Type B pancreatic cell (in vitro differentiated cells): ENCODE results near the gene CC2D2B. TPM values are rescaled to one million over a fixed set of nuclear protein-coding genes. Genes with fewer than 3 reads are reported as not detected.

Experiments
- DNase-seq: peaks from one replicate; pipeline ENCODE4 v3.0.0; 2021; ENCODE audit warnings: mixed read lengths; ENCODE audit not compliant: unreplicated experiment; ENCODE audit errors: extremely low spot score
- H3K27ac Mint-ChIP-seq: 2 replicates; pipeline ENCODE4 v1.8.0; 2021; ENCODE audit warnings: mild to moderate bottlenecking, mixed read lengths
- H3K27me3 Mint-ChIP-seq: 2 replicates; pipeline ENCODE4 v1.8.0; 2021; ENCODE audit warnings: mixed read lengths
- H3K36me3 Mint-ChIP-seq: 2 replicates; pipeline ENCODE4 v1.8.0; 2021; ENCODE audit warnings: mixed read lengths
- H3K4me1 Mint-ChIP-seq: one replicate; pipeline ENCODE4 v1.8.0; 2021; ENCODE audit warnings: mixed read lengths; ENCODE audit not compliant: unreplicated experiment
- H3K4me3 Mint-ChIP-seq: 2 replicates; pipeline ENCODE4 v1.8.0; 2021; ENCODE audit warnings: mild to moderate bottlenecking, mixed read lengths
- H3K9me3 Mint-ChIP-seq: 2 replicates; pipeline ENCODE4 v1.8.0; 2021; ENCODE audit warnings: mixed read lengths
- total RNA-seq: library from RNA; stranded (reverse); gene quantifications from 2 replicates; pipeline ENCODE4 v1.2.1, GENCODE V29; 2021; ENCODE audit warnings: low replicate concordance
- TF ChIP-seq, protein P1 (sequence below): fragments of 200-600 bp; sonication (generic); conservative IDR thresholded peaks from 2 replicates; pipeline ENCODE4 v1.5.0; 2021; ENCODE audit warnings: antibody characterized with exemption, mild to moderate bottlenecking

Gene CC2D2B
- total RNA-seq, 1 donor from 2014 or later = 0.34 TPM

DNA sequence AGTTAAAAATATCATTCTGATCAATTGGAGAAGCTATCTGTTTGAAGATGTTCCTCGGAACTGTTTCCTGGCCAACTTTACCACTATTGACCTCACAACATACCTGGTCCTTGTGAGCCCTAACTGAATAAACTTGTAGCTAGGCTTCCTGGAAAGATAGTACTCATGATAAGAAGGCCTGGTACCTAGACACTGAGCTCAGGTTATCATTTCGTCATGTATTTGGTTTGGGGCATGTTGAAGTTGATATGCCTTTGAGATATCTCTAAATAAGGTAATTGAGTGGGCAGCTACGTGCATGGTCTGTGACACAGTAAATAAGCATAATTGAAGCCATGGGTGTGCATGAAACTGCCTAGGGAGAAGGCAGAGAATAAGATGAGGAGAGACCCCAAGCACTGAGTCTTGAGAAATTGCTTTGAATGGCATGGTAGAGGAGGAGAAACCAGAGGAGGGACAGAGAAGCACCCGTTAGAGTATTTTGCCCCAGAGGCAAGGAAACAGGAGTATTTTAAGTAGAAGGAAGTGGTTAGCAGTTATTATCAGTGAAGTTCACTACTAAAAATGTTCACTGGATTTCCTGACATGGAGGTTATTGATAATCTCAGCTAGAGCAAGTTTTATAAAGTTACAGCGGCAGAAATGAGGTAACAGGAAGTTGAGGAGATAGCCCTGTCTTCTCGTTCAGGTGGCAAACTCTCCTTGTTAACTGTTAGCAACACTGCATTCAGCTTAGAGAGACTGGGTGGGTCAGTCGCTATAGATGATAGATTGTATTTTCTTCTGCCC lies 55.6 kb downstream of the CC2D2B start:
- Mint-ChIP-seq H3K36me3 (no peaks in the 10 kb centered on the region), H3K4me1 (no peaks in the 10 kb centered on the region), H3K27me3 (peaks cover 5% of the 10 kb centered on the region), H3K9me3 (peaks cover 5% of the 10 kb centered on the region), H3K27ac (peak overlapping the region; percentile 14), H3K4me3 (no peak overlapping the region)
- TF ChIP-seq, protein P1, sequence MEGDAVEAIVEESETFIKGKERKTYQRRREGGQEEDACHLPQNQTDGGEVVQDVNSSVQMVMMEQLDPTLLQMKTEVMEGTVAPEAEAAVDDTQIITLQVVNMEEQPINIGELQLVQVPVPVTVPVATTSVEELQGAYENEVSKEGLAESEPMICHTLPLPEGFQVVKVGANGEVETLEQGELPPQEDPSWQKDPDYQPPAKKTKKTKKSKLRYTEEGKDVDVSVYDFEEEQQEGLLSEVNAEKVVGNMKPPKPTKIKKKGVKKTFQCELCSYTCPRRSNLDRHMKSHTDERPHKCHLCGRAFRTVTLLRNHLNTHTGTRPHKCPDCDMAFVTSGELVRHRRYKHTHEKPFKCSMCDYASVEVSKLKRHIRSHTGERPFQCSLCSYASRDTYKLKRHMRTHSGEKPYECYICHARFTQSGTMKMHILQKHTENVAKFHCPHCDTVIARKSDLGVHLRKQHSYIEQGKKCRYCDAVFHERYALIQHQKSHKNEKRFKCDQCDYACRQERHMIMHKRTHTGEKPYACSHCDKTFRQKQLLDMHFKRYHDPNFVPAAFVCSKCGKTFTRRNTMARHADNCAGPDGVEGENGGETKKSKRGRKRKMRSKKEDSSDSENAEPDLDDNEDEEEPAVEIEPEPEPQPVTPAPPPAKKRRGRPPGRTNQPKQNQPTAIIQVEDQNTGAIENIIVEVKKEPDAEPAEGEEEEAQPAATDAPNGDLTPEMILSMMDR = no peak
- no peak for DNase-seq

DNA sequence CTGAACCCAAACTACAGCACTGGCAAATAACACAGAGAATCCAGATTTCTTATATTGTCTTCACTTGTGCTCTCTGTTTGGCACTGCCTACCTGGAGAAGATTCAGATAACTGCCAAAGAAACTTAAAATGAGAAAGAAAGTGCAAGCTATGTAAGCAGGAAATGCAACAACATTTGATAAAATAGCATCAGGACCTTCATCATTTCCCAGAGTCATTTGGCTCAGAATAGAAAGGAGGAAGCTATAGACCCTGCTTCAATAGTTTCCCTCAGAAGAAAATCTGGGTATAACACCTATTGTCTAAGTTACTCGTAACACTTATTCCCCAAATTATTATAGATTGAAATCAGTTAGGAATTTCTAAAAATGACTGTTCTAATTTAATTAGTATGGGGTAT lies 56.2 kb downstream of the CC2D2B start:
- Mint-ChIP-seq H3K4me3 (no peak overlapping the region), H3K36me3 (no peaks in the 10 kb centered on the region), H3K4me1 (no peaks in the 10 kb centered on the region), H3K27ac (no peak overlapping the region), H3K27me3 (peaks cover 5% of the 10 kb centered on the region), H3K9me3 (no peaks in the 10 kb centered on the region)
- no peak for DNase-seq
- TF ChIP-seq, protein P1 = no peak

DNA sequence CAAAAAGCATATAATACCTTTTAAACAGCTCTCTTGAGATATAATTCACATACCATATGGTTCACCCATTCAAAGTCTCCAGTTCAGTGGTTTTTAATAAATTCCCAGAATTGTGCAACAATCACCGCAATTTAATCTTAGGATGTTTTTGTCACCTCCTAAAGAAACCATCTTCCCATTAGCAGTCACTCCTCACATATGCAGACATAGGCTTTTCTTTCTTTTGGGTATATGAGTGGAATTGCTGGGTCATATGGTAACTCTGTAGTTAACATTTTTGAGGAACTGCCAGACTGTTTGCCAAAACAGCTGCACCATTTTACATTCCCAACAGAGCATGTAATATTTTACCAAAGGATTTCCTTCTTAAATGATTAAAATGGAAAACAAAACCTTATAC lies 57.0 kb downstream of the CC2D2B start:
- Mint-ChIP-seq H3K9me3 (no peaks in the 10 kb centered on the region), H3K27ac (no peak overlapping the region), H3K4me3 (no peak overlapping the region), H3K27me3 (peaks cover 5% of the 10 kb centered on the region), H3K36me3 (no peaks in the 10 kb centered on the region), H3K4me1 (no peaks in the 10 kb centered on the region)
- TF ChIP-seq, protein P1 = no peak
- no peak for DNase-seq

DNA sequence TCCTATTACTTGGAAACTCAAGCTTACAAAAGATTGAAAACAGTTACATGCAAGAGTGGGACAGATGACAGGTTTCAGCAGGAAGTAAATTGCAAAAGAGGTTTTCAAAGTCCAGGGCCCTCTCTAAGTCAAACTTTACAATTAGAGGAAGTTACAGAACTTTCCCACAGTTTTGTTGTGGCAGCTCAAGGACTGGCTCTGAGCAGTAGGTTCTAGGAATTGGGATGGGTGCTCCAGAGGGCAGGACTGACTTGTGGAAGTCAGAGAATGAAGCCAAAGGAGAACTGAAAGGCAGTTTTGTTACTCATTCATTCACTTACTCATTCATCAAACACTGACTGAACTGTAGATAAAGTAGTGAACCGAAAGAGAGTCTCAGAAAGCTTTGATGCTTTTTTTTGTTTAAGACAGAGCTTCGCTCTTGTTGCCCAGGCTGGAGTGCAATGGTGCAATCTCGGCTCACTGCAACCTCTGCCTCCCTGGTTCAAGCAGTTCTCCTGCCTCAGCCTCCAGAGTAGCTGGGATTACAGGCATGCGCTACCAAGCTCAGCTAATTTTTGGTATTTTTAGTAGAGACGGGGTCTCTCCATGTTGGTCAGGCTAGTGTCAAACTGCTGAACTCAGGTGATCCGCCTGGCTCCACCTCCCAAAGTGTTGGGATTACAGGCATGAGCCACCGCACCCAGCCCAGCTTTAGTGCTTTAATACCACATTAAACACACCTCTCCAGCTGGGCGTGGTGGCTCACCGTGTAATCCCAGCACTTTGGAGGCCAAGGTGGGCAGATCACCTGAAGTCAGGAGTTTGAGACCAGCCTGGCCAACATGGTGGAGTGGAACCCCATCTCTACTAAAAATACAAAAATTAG lies 68.8 kb downstream of the CC2D2B start:
- TF ChIP-seq, protein P1 = no peak
- no peaks in the 10 kb centered on the region for H3K27me3 Mint-ChIP-seq
- no peaks in the 10 kb centered on the region for H3K36me3 Mint-ChIP-seq
- H3K9me3 Mint-ChIP-seq = no peaks in the 10 kb centered on the region
- no peak overlapping the region for H3K27ac Mint-ChIP-seq
- DNase-seq = no peak
- H3K4me1 Mint-ChIP-seq = no peaks in the 10 kb centered on the region
- H3K4me3 Mint-ChIP-seq = no peak overlapping the region

DNA sequence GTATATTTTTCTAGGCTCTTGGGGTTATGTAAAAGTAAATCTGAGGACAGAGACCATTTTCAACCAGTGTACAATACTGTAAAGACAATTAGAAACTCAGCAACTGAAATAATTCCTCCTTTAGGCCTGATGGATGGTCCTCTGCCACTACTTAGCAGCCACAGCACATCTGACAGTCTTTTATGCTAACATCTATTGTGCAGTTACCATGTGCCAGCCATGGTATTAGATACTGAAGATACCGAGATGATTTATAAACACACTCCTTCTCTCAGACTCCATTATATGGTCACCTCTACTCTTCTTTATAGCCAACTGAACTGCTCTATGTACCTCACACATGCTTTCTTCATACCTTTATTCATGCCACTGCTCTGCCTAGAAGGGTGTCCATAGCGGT lies 74.4 kb downstream of the CC2D2B start:
- H3K36me3 Mint-ChIP-seq = no peaks in the 10 kb centered on the region
- no peaks in the 10 kb centered on the region for H3K4me1 Mint-ChIP-seq
- no peaks in the 10 kb centered on the region for H3K27me3 Mint-ChIP-seq
- H3K4me3 Mint-ChIP-seq = no peak overlapping the region
- no peak for DNase-seq
- H3K9me3 Mint-ChIP-seq = no peaks in the 10 kb centered on the region
- H3K27ac Mint-ChIP-seq = no peak overlapping the region
- TF ChIP-seq, protein P1 = no peak
